NCI-H2171 (cell line): ENCODE data around the gene ENTHD1.

Experiments
- DNase-seq: peaks from one replicate; lab custom pipeline; 2025; lab: John Stamatoyannopoulos, UW

Gene ENTHD1

GRCh38 chr22:39712751-39713525 lies 180.6 kb downstream of the ENTHD1 start:
- no peak for DNase-seq

- DNase-seq, result no peak
Observed at GRCh38 chr22:39712081-39712480, 181.5 kb downstream of the ENTHD1 start.

GRCh38 chr22:39710380-39711150 lies 183.0 kb downstream of the ENTHD1 start:
- DNase-seq, result no peak

- no peak for DNase-seq
Observed at GRCh38 chr22:39707816-39708215, 185.7 kb downstream of the ENTHD1 start.

- DNase-seq, result no peak
Observed at GRCh38 chr22:39707351-39707750, 186.2 kb downstream of the ENTHD1 start.

GRCh38 chr22:39706376-39707140 lies 187.0 kb downstream of the ENTHD1 start:
- DNase-seq, result no peak

GRCh38 chr22:39705386-39705785 lies 188.2 kb downstream of the ENTHD1 start:
- DNase-seq, result no peak

- DNase-seq, result peak; percentile 72
Observed at GRCh38 chr22:39703928-39704639, 189.5 kb downstream of the ENTHD1 start.

- peak; percentile 69 for DNase-seq
Observed at GRCh38 chr22:39703091-39703490, 190.5 kb downstream of the ENTHD1 start.

GRCh38 chr22:39700565-39700964 lies 193.0 kb downstream of the ENTHD1 start:
- no peak for DNase-seq

- DNase-seq, result peak; percentile 62
Observed at GRCh38 chr22:39699631-39700360, 193.8 kb downstream of the ENTHD1 start.

GRCh38 chr22:39697790-39698430 lies 195.7 kb downstream of the ENTHD1 start:
- no peak for DNase-seq

GRCh38 chr22:39693943-39694500 lies 199.5 kb downstream of the ENTHD1 start:
- DNase-seq, result no peak
